Fibroblast of the aortic adventitia (primary cell): ENCODE data around the gene PAPOLA. TPM values are rescaled to one million over a fixed set of nuclear protein-coding genes. Genes with fewer than 3 reads are reported as not detected.
"Not testable (repeated sequence)": the region's sequence is repeated elsewhere in the genome, so short reads cannot be mapped to it uniquely, and the experiment has no call there.

Source experiments
- DNase-seq: peaks from one replicate; pipeline ENCODE4 v3.0.0-alpha.2; 2010; ENCODE audit warnings: low read depth
- H3K4me3 ChIP-seq: 2 replicates; pipeline ENCODE4 v1.5.1; 2011; ENCODE audit warnings: low read depth, mild to moderate bottlenecking, control low read depth, low read length, moderate library complexity
- CTCF ChIP-seq: IDR thresholded peaks from 2 replicates; pipeline ENCODE4 v1.5.1; 2011; ENCODE audit warnings: mild to moderate bottlenecking, low read length, control low read depth, inconsistent platforms; ENCODE audit not compliant: insufficient read depth
- total RNA-seq: library from RNA; depleted of rRNA; stranded (reverse); fragments of >200 nt; gene quantifications from 2 replicates; pipeline ENCODE4 v1.2.3, GENCODE V29; 2012; ENCODE audit warnings: low replicate concordance

PAPOLA gene
- total RNA-seq, 1 donor, result 124 TPM

GRCh38 chr14:96466918-96467317 lies 35.3 kb upstream of the PAPOLA start:
- DNase-seq, result no peak
- H3K4me3 ChIP-seq, result no peak overlapping the region
- no peak for TF ChIP-seq CTCF

- TF ChIP-seq CTCF, result no peak
- H3K4me3 ChIP-seq, result no peak overlapping the region
- DNase-seq, result no peak
Measured at GRCh38 chr14:96470331-96470730, 31.9 kb upstream of the PAPOLA start.

- H3K4me3 ChIP-seq, DNase-seq: not testable (repeated sequence)
Measured at GRCh38 chr14:96470967-96471366, 31.2 kb upstream of the PAPOLA start.

- no peak for DNase-seq
- no peak overlapping the region for H3K4me3 ChIP-seq
- TF ChIP-seq CTCF, result no peak
Measured at GRCh38 chr14:96478119-96478518, 24.1 kb upstream of the PAPOLA start.

- no peak overlapping the region for H3K4me3 ChIP-seq
- TF ChIP-seq CTCF, result no peak
- DNase-seq, result no peak
Measured at GRCh38 chr14:96479435-96480146, 22.6 kb upstream of the PAPOLA start.

GRCh38 chr14:96481731-96482314 lies 20.4 kb upstream of the PAPOLA start:
- H3K4me3 ChIP-seq, result no peak overlapping the region
- no peak for DNase-seq
- no peak for TF ChIP-seq CTCF

- no peak for DNase-seq
- H3K4me3 ChIP-seq, result no peak overlapping the region
- no peak for TF ChIP-seq CTCF
Measured at GRCh38 chr14:96482986-96483385, 19.2 kb upstream of the PAPOLA start.
